Measurements from ENCODE around the gene MYPOP.
A peak's percentile ranks its signal among the peaks of the same experiment; 100 is the strongest.
"Not testable (repeated sequence)": the region's sequence is repeated elsewhere in the genome, so short reads cannot be mapped to it uniquely, and the experiment has no call there.

Gene MYPOP

DNA sequence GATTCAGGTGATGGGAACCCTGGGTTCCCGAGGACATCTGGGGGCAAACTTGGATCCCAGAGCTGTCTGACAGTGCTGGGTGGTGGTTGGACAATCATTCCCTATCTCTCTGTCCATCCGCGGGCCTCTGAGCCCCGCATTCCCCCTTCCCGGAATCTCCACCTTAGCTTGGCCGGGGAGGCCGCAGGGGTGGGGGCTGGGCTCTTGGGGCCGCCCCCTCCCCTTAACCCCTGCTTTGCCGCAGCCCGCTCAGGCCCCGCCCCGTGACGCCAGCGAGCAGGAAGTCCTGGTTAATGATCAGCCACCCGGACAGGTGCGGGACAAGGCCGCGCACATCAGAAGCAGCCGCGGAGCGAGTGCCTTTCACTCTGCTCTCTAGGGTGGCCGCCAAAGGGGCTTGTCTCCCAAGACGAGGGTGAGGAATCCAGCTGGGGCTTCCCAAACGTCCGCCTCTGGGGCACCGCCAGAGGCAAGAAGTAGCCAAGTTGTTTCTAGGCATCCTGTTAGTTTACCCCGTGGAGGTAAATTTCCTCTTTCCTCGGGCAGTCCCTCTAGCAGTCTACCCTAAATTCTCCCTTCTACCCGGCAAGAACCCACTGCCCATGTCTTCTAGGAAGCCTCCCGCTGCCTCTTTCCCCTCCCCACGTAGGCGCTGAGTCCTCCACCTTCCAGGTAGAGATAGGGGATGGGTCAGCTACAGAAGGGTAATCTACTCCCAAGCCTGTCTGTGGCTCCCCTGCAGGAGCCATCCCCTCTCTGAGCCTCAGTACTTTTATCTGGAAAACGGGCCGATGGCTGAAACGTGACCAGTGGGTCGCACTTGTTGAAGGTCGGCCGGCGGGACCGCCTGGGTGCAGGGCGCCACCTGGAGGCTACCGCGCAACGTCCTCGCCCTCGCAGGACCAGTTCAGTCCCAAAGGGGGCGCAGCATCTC, 19.5 kb downstream of the MYPOP start:
- peak; percentile 85 for DNase-seq

DNA sequence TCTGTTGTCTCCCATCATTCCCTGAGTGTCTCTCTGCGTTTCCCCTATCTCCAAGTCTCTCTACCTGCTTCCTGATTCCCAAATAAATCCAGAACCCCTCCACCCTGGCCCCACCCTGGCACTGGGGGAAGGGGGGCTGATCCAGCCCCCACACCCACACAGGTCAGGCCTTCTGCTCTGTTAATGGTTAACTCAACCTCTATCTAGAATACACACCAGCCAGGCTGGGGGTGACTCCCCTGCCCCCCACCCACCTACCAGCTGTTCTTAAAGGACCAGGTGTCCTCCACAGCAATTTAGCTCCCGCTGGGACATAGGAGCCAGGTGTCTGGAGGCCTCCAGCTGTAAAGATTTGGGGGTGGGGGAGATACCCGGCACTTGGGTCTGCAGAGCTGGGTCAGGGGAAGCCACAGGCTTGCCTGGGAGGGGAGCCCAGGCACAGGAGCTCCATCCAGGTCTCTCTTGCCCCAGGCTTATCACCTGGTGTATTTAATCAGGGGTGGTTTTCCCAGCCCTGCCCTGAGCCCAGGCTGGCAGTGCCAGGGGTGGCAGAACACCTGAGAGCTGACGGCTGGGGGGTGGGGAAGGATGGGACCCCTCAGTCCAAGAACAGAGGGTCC, 20.4 kb downstream of the MYPOP start:
- DNase-seq = no peak

DNA sequence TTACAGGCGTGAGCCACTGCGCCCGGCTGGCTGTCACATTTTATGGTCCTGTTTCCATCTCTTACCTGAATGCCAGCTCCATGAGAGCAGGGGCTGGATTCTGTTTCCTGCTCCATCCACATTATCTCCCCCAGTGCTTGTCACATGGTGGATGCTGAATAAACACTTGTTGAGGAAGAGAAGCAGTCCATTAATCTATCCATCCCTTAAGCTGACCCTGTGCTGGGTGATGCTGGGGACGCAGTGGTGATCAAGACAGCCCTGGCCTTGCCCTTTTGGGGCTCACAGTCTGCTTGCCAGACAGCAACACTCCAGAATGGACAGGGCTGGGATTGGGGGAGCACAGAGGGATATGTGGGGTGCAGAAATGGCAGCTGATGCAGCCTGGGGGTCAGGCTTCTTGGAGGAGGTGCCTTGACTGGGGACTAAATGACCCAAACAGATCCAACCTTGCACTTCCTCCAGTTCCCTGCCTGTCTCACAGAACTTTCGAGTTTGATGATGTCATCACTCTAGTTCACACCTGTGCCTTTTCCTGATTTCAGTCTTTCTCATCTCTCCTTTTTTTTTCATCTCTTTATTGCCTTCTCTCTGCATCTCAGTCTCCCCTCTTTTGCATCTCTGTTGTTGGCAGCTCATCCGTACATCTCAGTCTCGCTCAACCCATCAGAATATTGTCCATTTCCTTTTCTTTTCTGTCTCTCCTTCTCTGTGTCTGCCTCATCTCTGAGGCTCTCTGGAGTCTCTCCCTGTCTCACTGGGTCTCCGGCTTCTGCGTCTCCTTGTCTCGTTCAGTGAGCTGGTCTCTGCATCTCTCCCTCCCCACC, 21.1 kb downstream of the MYPOP start:
- no peak for DNase-seq

DNA sequence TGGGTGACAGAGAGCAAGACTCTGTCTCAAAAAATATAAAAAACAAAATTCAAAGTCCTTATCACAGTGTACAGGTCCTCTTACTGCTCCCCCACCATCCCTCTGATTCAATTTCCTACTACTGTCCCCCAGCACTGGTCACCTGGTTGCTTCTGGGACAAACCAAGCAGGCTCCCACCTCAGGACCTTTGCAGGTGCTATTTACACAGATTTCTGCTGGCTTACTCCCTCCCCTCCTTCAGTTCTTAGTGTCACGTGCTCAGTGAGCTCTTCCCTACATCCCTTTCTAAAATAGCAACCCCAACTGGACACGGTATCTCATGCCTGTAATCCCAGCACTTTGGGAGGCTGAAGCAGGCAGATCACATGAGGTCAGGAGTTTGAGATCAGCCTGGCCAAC, 22.4 kb downstream of the MYPOP start:
- no peak for DNase-seq

DNA sequence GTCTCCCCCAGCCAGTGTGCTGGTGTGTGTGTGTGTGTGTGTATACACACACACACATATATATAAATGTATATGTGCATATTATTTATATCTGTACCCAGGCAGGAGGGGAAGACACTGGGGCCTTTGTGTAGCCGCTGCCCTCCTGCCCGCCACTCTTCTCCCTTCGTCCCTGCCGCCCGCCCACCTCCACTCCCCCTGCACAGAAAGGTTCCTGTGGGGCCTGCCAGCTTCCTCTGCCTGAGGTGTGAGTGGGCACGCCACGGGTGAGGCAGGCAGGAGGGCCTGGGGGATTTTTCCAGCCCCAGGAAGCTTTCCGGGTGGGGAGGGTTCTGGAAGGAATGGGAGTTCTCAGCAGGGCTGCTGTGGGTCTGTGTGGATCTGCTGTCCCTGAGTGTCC, 23.4 kb downstream of the MYPOP start:
- no peak for DNase-seq

GRCh38 chr19:45878043-45878794, 24.2 kb downstream of the MYPOP start:
- DNase-seq = no peak

- peak; percentile 13 for DNase-seq
These were observed 25.8 kb downstream of the MYPOP start for GRCh38 chr19:45876411-45877197.

- no peak for DNase-seq
These were observed 26.3 kb downstream of the MYPOP start for GRCh38 chr19:45876161-45876410.

DNA sequence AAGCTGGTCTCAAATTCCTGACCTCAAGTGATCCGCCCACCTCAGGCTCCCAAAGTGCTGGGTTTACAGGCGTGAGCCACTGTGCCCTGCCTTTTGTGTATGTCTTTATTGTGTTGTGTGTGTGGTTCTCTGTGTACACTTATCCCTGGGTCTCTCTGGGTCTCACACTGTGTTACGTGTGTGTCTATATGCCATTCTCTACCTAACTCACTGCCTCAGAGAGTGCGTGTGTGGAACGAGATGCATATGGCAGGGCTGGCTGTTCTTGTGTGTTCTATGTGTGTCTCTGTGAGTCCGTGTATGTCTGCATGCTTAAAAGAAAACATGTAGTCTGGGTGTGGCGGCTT, 27.8 kb downstream of the MYPOP start:
- DNase-seq = no peak

DNA sequence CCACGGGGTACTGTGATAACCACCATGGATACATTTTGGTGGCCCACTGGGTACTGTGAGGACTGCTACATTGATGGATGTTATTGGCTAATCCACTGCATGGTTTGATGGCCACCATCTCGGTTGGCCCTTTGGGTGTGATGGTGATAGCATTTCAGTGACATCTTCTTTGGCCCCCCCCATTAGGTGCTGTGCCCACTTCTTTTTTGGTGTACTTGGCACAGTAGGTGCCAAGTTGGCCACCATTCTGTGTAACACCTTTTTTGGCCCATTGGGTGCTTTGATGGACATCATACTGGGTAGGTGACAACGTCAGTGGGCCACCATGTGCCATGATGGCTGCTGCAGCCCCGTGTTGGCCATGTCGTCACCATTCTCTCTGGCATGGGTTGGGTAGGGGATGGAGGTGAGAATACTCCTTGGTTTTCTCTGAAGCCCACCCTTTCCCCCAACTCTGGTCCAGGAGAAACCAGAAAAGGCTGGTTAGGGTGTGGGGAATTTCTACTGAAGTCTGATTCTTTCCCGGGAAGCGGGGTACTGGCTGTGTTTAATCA, 29.1 kb downstream of the MYPOP start:
- DNase-seq = no peak

- no peak for DNase-seq
These were observed 30.1 kb downstream of the MYPOP start for GRCh38 chr19:45872095-45872919.

- no peak for DNase-seq
These were observed 31.6 kb downstream of the MYPOP start for GRCh38 chr19:45870798-45871197.

GRCh38 chr19:45867241-45867640, 35.2 kb downstream of the MYPOP start:
- DNase-seq = not testable (repeated sequence)

- DNase-seq = no peak
These were observed 35.8 kb downstream of the MYPOP start for GRCh38 chr19:45866400-45867176.

DNA sequence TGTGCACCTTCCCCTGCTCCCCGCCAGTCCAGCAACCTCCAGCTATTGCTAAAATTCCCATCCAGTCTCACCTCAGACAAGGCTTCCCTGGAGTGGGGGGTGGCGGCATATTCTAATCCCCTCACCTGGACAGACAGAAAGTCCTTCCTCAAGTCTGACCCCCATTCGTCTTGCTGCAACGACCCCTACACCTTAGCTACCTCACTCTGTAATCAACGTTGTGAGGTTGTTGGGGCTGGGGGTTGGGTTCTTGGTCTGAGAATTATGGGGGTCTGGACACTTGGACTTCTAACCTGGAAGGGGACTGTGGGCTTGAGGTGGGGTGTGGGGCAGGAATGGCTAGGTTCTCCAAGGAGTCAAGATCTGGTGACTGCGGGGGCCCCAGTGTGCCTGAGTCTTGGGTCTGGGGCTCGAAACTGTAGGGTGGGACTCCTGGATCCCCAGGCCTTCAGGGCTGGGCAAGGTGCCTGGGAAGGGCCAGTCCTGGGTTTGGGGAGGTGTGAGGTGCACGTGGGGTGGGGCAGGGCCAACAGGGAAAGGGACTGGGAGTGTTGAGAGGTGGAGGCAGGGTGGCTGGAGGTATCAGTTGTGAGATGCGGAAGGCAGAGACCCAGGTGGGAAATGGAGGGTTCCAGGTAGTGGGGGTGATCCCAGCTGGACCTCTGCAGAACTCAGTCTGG, 37.0 kb downstream of the MYPOP start:
- no peak for DNase-seq

DNA sequence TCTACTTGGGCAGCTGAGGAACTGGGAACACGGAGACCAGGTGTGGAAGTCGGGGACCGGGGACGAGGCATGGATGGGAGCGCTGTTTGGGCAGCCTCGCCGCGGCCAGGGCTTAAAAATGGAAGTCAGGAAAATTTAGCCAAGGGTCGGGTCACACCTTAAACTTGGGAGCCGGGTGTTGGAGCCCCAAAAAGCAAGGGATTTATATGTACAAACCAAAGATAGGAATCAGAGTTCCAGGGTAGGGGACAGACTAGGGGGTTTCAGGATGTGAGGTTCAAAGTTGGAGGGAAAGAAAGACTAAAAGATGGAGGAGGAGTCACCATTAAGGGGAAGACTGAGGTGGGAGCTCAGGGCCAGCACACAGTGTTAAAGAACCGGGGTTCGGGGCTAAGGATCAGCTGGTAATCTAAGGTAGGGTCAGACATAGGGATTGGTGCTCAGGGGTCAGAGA, 37.8 kb downstream of the MYPOP start:
- DNase-seq = no peak

- peak; percentile 49 for DNase-seq
These were observed 38.4 kb downstream of the MYPOP start, which contains the start of gene FOXA3 for GRCh38 chr19:45863840-45864628. Gene FOXA3, plus strand, starts transcription at chr19:45864326. Its CDS starts 131 bp downstream, at chr19:45864457.

GRCh38 chr19:45863335-45863839, 39.0 kb downstream of the MYPOP start:
- DNase-seq = no peak
